PFSK-1 (cell line): ENCODE results near the gene NCOA1.

Experiments
- FOXP2 ChIP-seq: optimal IDR thresholded peaks from 2 replicates; pipeline ENCODE3; 2011; ENCODE audit warnings: borderline replicate concordance, control low read depth, inconsistent platforms; ENCODE audit not compliant: insufficient read depth; ENCODE audit errors: extremely low read length, extremely low read depth
- POLR2AphosphoS5 ChIP-seq: IDR thresholded peaks from 2 replicates; pipeline ENCODE4 v1.6.1; 2012; ENCODE audit warnings: low read depth, mild to moderate bottlenecking, control low read depth, low read length, moderate library complexity
- REST ChIP-seq, 2 experiments: IDR thresholded peaks; 2 replicates each; pipeline versions ENCODE4 v1.6.1 to v1.8.0; 2011 to 2012; ENCODE audit warnings: low read depth in 2 of 2, low read length in 2 of 2, control low read depth in 1 of 2, inconsistent platforms in 1 of 2, mild to moderate bottlenecking in 1 of 2, moderate library complexity in 1 of 2; ENCODE audit not compliant: insufficient read depth in 1 of 2
- SIN3A ChIP-seq: IDR thresholded peaks from 2 replicates; pipeline ENCODE4 v1.6.1; 2012; ENCODE audit warnings: mild to moderate bottlenecking, low read length, moderate library complexity, borderline replicate concordance; ENCODE audit not compliant: insufficient read depth
- TAF1 ChIP-seq: IDR thresholded peaks from 2 replicates; pipeline ENCODE4 v1.6.1; 2012; ENCODE audit warnings: low read length, control low read depth, borderline replicate concordance; ENCODE audit not compliant: insufficient read depth

Gene NCOA1

GRCh38 chr2:24494410-24494809, 3.4 kb downstream of the NCOA1 start:
- TF ChIP-seq TAF1 (no peak), SIN3A (no peak), FOXP2 (no peak), POLR2AphosphoS5 (no peak), REST (IDR thresholded peaks at IDR 0.05; ENCODE audit: insufficient read depth in 1 of 2, low read depth in 2 of 2, low read length in 2 of 2) (no peak)

GRCh38 chr2:24495451-24495850, 4.4 kb downstream of the NCOA1 start:
- TF ChIP-seq FOXP2 (no peak), SIN3A (no peak), REST (IDR thresholded peaks at IDR 0.05; ENCODE audit: insufficient read depth in 1 of 2, low read depth in 2 of 2, low read length in 2 of 2) (no peak), TAF1 (no peak), POLR2AphosphoS5 (no peak)

DNA sequence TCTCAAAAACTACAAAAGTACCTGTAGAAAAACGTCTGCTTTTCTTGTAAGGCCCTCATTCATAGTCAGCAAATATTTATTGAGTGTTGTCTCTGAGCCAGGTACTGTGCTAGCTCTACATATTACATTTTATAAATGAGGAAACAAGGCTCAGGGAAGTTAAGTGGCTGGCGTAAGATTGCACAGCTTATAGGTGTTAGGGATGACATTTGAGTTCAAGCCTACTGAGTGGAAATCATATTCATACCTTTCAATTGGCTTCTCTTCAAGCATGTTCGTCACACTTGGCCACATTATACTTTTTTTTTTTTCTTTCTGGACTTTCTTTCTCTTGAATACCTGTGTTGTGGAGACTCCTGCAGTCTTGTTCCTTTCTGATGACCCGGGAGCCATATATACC, 5.9 kb downstream of the NCOA1 start:
- TF ChIP-seq REST (IDR thresholded peaks at IDR 0.05; ENCODE audit: insufficient read depth in 1 of 2, low read depth in 2 of 2, low read length in 2 of 2): no peak

DNA sequence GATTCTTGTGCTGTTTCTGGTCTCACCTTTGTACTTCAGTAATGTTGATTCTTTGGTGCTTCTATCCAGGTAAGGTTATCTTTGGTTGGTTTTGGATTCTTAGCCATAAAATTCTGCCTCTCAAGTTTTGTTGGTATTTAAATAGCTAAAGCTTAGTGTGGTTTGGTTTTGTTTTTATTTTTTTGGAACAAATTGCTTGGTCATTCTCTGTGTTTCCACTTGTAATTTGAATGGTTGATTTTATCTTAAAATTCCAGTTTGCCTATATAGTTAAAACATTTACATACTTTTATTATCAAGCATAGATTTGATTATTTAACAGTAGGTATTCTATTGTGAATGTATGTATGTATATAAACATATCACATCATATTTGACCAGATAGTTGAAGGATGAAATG, 6.6 kb downstream of the NCOA1 start:
- TF ChIP-seq SIN3A: no peak
- TF ChIP-seq REST (IDR thresholded peaks at IDR 0.05; ENCODE audit: insufficient read depth in 1 of 2, low read depth in 2 of 2, low read length in 2 of 2): no peak
- TF ChIP-seq POLR2AphosphoS5: no peak

- TF ChIP-seq SIN3A (no peak), REST (IDR thresholded peaks at IDR 0.05; ENCODE audit: insufficient read depth in 1 of 2, low read depth in 2 of 2, low read length in 2 of 2) (no peak), TAF1 (no peak), POLR2AphosphoS5 (no peak), FOXP2 (no peak)
Measured at GRCh38 chr2:24498121-24498520, 7.1 kb downstream of the NCOA1 start.
